Colon (tissue), 2 donors: ENCODE measurements around the gene TP53TG3B.
"Not testable (repeated sequence)": the region's sequence is repeated elsewhere in the genome, so short reads cannot be mapped to it uniquely, and the experiment has no call there.

Experiments used
- FAIRE-seq: peaks from 2 replicates; lab custom pipeline; 2012; peaks lifted over from hg19 to GRCh38; lab: Jason Lieb, UNC
- donor health status: control.
- donor health status: control.

TP53TG3B gene

GRCh38 chr16:33360541-33360940 lies at the start of gene TP53TG3B:
Gene TP53TG3B (plus strand): TSS chr16:33360841. CDS start chr16:33360909, 68 bp downstream.
- FAIRE-seq = not testable (repeated sequence)

- not testable (repeated sequence) for FAIRE-seq
These were observed 24.2 kb upstream of the TP53TG3B start for GRCh38 chr16:33336226-33337012.

- FAIRE-seq = not testable (repeated sequence)
These were observed 22.8 kb upstream of the TP53TG3B start for GRCh38 chr16:33337627-33338542.

GRCh38 chr16:33338543-33338951 lies 22.1 kb upstream of the TP53TG3B start:
- not testable (repeated sequence) for FAIRE-seq

- not testable (repeated sequence) for FAIRE-seq
These were observed 21.3 kb upstream of the TP53TG3B start for GRCh38 chr16:33339093-33340061.
